KMS-11 (cell line): Measurements from ENCODE around the gene OSBPL10.
"Not testable (repeated sequence)": the region's sequence is repeated elsewhere in the genome, so short reads cannot be mapped to it uniquely, and the experiment has no call there.

ENCODE experiments used
- H2AFZ ChIP-seq: fragments of 200-600 bp; sonication (generic); 2 replicates; pipeline ENCODE4 v1.6.1; 2016; ENCODE audit warnings: antibody characterized with exemption, mixed run types, low read depth
- H3K27ac ChIP-seq: fragments of 200-600 bp; sonication (generic); 2 replicates; pipeline ENCODE4 v1.6.1; 2016; ENCODE audit warnings: mild to moderate bottlenecking, mixed run types
- H3K27me3 ChIP-seq: fragments of 200-600 bp; sonication (generic); 2 replicates; pipeline ENCODE4 v1.6.1; 2017; ENCODE audit warnings: mild to moderate bottlenecking, low read depth, mixed run types, moderate library complexity; ENCODE audit not compliant: insufficient read depth
- H3K36me3 ChIP-seq: fragments of 200-600 bp; sonication (generic); 2 replicates; pipeline ENCODE4 v1.6.1; 2017; ENCODE audit warnings: mild to moderate bottlenecking, mixed run types; ENCODE audit not compliant: insufficient read depth
- H3K4me1 ChIP-seq: fragments of 200-600 bp; sonication (generic); 2 replicates; pipeline ENCODE4 v1.6.1; 2016; ENCODE audit warnings: mild to moderate bottlenecking, low read depth, mixed run types; ENCODE audit not compliant: poor library complexity, severe bottlenecking
- H3K4me2 ChIP-seq: fragments of 200-600 bp; sonication (generic); 2 replicates; pipeline ENCODE4 v1.7.0; 2016; ENCODE audit warnings: mild to moderate bottlenecking, mixed run types
- H3K4me3 ChIP-seq: fragments of 200-600 bp; sonication (generic); IDR thresholded peaks from 2 replicates; pipeline ENCODE4 v1.6.1; 2017; ENCODE audit warnings: low read depth, low read length, mixed read lengths; ENCODE audit not compliant: insufficient read depth
- H3K79me2 ChIP-seq: fragments of 200-600 bp; sonication (generic); 2 replicates; pipeline ENCODE4 v1.6.1; 2016; ENCODE audit warnings: low read depth, mixed run types; ENCODE audit not compliant: insufficient read depth
- H3K9ac ChIP-seq: fragments of 200-600 bp; sonication (generic); 2 replicates; pipeline ENCODE4 v1.6.1; 2016; ENCODE audit warnings: mild to moderate bottlenecking, mixed run types
- H4K20me1 ChIP-seq: fragments of 200-600 bp; sonication (generic); 2 replicates; pipeline ENCODE4 v1.6.1; 2016; ENCODE audit warnings: mild to moderate bottlenecking, mixed run types; ENCODE audit not compliant: insufficient read depth
- TF ChIP-seq, protein P1 (sequence below): fragments of 200-600 bp; sonication (generic); conservative IDR thresholded peaks from 2 replicates; pipeline ENCODE4 v1.6.1; 2017; ENCODE audit warnings: low read depth, mild to moderate bottlenecking, antibody characterized with exemption, low read length, moderate library complexity, mixed read lengths

The OSBPL10 gene

DNA sequence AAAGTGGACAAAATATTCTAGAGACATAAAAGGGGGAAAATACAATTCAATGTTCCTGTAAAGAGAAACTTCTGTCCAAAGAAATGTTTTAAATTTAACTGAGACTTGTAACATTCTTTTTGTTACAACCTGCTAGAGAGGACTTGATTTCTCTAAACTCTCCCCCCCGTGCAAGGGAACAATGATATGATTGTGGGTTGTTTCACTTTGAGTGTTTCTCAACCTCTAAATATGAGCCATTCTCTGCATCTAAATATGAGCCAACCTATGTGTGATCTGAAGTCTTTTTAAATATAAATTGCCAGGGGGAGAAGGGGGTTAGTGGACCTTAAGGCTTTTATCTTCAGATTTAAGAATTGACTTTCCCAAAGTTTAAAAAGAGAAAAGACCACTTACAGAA, 15.1 kb upstream of the OSBPL10 start:
- H3K27ac ChIP-seq = no peak overlapping the region
- H3K27me3 ChIP-seq = no peaks in the 10 kb centered on the region
- H3K4me2 ChIP-seq = no peak overlapping the region
- H3K9ac ChIP-seq = no peak overlapping the region
- no peaks in the 10 kb centered on the region for H3K36me3 ChIP-seq
- H3K79me2 ChIP-seq = no peaks in the 10 kb centered on the region
- H4K20me1 ChIP-seq = no peaks in the 10 kb centered on the region
- TF ChIP-seq, protein P1, sequence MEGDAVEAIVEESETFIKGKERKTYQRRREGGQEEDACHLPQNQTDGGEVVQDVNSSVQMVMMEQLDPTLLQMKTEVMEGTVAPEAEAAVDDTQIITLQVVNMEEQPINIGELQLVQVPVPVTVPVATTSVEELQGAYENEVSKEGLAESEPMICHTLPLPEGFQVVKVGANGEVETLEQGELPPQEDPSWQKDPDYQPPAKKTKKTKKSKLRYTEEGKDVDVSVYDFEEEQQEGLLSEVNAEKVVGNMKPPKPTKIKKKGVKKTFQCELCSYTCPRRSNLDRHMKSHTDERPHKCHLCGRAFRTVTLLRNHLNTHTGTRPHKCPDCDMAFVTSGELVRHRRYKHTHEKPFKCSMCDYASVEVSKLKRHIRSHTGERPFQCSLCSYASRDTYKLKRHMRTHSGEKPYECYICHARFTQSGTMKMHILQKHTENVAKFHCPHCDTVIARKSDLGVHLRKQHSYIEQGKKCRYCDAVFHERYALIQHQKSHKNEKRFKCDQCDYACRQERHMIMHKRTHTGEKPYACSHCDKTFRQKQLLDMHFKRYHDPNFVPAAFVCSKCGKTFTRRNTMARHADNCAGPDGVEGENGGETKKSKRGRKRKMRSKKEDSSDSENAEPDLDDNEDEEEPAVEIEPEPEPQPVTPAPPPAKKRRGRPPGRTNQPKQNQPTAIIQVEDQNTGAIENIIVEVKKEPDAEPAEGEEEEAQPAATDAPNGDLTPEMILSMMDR = no peak
- no peak overlapping the region for H3K4me3 ChIP-seq
- H3K4me1 ChIP-seq = no peaks in the 10 kb centered on the region
- no peak overlapping the region for H2AFZ ChIP-seq

DNA sequence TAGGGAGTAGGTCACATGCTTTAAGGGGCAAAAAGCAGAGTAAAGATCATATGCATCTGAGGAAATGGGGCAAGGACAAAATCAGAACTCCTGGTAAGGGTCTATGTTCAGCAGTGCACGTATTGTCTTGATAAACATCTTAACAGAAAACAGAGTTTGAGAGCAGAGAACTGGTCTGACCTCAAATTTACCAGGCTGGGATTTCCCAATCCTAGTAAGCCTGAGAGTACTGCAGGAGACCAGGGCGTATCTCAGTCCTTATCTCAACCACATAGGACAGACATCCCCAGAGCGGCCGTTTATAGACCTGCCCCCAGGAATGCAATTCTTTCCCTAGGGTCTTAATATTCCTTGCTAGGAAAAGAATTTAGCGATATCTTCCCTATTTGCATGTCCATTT, 14.0 kb upstream of the OSBPL10 start:
- H3K4me2 ChIP-seq, H3K4me3 ChIP-seq, H2AFZ ChIP-seq, H3K9ac ChIP-seq, H4K20me1 ChIP-seq, H3K36me3 ChIP-seq, H3K27me3 ChIP-seq, H3K4me1 ChIP-seq, H3K27ac ChIP-seq, H3K79me2 ChIP-seq: not testable (repeated sequence)

DNA sequence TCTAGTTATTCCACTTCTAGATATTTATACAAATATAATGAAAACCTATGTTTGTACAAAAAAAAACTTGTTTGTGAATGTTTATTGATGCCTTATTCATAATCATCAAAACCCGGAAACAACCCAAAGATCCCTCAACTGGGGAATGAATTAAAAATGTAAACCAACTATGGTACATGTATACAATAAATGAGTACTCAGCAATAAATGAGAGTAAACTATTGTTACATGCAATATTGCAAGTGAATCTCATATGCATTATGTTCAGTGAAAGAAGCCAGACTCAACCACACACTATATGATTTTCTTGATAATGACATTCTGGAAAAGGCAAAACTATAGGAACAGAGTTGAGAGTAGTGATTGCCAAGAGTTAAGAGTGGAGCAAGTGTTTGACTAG, 12.8 kb upstream of the OSBPL10 start:
- no peaks in the 10 kb centered on the region for H3K36me3 ChIP-seq
- no peak overlapping the region for H3K4me2 ChIP-seq
- H3K4me3 ChIP-seq = no peak overlapping the region
- no peak overlapping the region for H3K27ac ChIP-seq
- H3K4me1 ChIP-seq = no peaks in the 10 kb centered on the region
- no peaks in the 10 kb centered on the region for H3K27me3 ChIP-seq
- no peaks in the 10 kb centered on the region for H4K20me1 ChIP-seq
- no peaks in the 10 kb centered on the region for H3K79me2 ChIP-seq
- no peak overlapping the region for H3K9ac ChIP-seq
- TF ChIP-seq, protein P1 = no peak
- no peak overlapping the region for H2AFZ ChIP-seq

DNA sequence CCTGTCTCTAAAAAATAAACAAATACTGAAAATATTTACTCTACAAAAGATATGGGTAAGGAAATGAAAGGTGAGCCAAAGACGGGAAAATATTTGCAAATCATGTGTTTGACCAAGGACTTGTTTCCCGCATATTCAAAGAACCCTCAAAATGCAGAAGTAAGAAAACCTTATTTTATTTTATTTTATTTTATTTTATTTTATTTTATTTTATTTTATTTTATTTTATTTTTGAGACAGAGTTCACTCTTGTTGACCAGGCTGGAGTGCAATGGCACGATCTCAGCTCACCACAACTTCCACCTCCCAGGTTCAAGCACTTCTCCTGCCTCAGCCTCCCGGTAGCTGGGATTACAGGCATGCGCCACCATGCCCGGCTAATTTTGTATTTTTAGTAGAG, 11.9 kb upstream of the OSBPL10 start:
- H3K27me3 ChIP-seq, H3K4me2 ChIP-seq, H3K4me1 ChIP-seq, H3K36me3 ChIP-seq, H3K4me3 ChIP-seq, H4K20me1 ChIP-seq, H3K79me2 ChIP-seq, H2AFZ ChIP-seq, H3K9ac ChIP-seq, H3K27ac ChIP-seq: not testable (repeated sequence)

DNA sequence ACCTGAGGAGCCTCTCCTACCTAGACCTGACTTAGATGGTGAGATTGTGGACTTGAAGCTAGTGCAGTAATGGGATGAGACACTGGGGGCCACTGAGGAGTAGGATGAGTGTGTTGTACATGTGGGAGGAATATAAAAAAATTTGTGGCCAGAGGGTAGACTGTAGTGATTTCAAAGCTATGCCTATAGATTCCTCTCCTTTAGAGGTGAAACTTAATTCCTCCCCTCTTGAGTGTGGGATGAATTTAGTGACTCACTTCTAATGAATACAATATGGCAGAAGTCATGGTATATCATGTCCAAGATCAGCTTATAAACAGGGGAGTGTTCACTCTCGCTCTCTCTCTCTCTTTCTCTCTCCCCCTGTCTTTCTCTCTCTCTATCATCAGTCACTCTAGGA, 7.2 kb upstream of the OSBPL10 start:
- H3K9ac ChIP-seq = no peak overlapping the region

More for the DNA sequence above, 7.2 kb upstream of the OSBPL10 start:
- H3K79me2 ChIP-seq = no peaks in the 10 kb centered on the region
- H3K27ac ChIP-seq = no peak overlapping the region
- H3K27me3 ChIP-seq = no peaks in the 10 kb centered on the region
- H3K4me2 ChIP-seq = no peak overlapping the region
- no peaks in the 10 kb centered on the region for H4K20me1 ChIP-seq
- TF ChIP-seq, protein P1 = no peak
- H3K4me3 ChIP-seq = no peak overlapping the region
- no peaks in the 10 kb centered on the region for H3K4me1 ChIP-seq
- H3K36me3 ChIP-seq = no peaks in the 10 kb centered on the region
- no peak overlapping the region for H2AFZ ChIP-seq
